Cardiac muscle cell (in vitro differentiated cells and primary cell): Measurements from ENCODE around the gene PAX5. TPM values are rescaled to one million over a fixed set of nuclear protein-coding genes. Genes with fewer than 3 reads are reported as not detected.
A peak's percentile ranks its signal among the peaks of the same experiment; 100 is the strongest.

Experiments used
- DNase-seq, 2 donors: peaks; one replicate each; pipeline versions ENCODE4 v3.0.0 to v3.0.0-alpha.2; 2010 to 2017; ENCODE audit warnings: low read depth in 1 of 2, low spot score in 1 of 2
- H3K27ac ChIP-seq: fragments of 200-600 bp; sonication (generic); 2 replicates; pipeline ENCODE4 v1.5.1; 2016
- H3K27me3 ChIP-seq: fragments of 200-600 bp; sonication (generic); 2 replicates; pipeline ENCODE4 v1.6.0; 2016; ENCODE audit warnings: control low read depth
- H3K36me3 ChIP-seq: fragments of 200-600 bp; sonication (generic); 2 replicates; pipeline ENCODE4 v1.5.1; 2016; ENCODE audit warnings: control low read depth
- H3K4me1 ChIP-seq: fragments of 200-600 bp; sonication (generic); 2 replicates; pipeline ENCODE4 v1.8.1; 2017; ENCODE audit warnings: low read depth, mild to moderate bottlenecking, mixed run types
- H3K4me3 ChIP-seq: fragments of 200-600 bp; sonication (generic); 2 replicates; pipeline ENCODE4 v1.5.1; 2016; ENCODE audit warnings: mild to moderate bottlenecking
- H3K9me3 ChIP-seq: fragments of 200-600 bp; sonication (generic); 2 replicates; pipeline ENCODE4 v1.5.1; 2017; ENCODE audit warnings: low read depth, mild to moderate bottlenecking, control low read depth
- polyA plus RNA-seq: library from polyadenylated mRNA; unstranded; fragments of >200 nt; fragmentation: Nextera tagmentation; extraction: Ambion mirVana; gene quantifications from 2 replicates; pipeline ENCODE4 v1.2.1, GENCODE V29; 2016
- total RNA-seq: library from RNA; depleted of rRNA; stranded (reverse); fragments of >200 nt; gene quantifications from 2 replicates; pipeline ENCODE4 v1.2.3, GENCODE V29; 2016
- TF ChIP-seq, protein P1 (sequence below): IDR thresholded peaks from 2 replicates; pipeline ENCODE4 v1.5.1; 2012; ENCODE audit warnings: low read depth, mild to moderate bottlenecking, low read length

PAX5 gene
- total and polyA plus RNA-seq, 2 experiments from 2014 or later = not detected

DNA sequence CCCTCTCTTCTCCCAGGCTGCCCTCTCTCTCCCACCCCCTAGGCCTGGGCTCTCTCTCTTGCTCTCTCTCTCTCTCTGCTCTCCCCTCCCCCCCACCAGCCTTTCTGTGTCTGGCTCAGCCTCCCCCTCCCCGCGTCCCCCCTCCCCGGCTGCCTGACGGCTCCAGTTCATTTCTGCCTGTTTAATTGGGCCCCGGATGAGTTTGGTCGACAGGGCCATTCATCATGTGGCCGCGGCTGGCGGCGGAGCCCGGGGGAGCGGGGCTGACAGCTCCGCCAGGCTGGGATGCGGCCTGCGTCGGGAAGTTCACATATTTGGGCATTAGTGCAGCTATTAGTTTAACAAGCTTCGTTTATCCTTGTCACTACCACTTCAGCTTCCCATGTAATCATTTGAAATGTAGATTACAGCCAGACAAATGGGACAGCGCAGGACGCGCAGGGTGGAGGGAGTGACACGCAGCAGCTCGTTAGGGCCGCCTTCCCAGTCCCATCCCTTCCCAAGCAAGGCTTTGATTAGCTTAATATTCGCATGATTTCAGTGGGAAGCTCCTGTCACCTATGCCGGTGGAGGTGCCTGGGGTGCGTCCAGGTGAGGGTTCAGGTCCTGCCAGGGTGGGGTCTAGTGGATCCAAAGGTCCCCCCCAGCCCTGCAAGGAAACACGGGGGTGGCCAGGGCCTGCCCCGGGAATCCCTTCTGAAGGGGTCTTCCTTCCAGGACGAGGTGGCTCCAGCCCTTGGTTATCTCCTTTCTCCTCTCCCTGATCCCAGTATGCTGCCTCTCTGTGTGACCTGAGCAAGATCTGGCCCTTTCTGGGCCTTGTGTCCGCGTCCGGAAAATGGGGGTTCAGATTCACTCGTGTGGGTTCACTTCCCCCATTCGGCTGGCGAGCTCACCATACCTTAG, 214.8 kb downstream of the PAX5 start:
- TF ChIP-seq, protein P1, sequence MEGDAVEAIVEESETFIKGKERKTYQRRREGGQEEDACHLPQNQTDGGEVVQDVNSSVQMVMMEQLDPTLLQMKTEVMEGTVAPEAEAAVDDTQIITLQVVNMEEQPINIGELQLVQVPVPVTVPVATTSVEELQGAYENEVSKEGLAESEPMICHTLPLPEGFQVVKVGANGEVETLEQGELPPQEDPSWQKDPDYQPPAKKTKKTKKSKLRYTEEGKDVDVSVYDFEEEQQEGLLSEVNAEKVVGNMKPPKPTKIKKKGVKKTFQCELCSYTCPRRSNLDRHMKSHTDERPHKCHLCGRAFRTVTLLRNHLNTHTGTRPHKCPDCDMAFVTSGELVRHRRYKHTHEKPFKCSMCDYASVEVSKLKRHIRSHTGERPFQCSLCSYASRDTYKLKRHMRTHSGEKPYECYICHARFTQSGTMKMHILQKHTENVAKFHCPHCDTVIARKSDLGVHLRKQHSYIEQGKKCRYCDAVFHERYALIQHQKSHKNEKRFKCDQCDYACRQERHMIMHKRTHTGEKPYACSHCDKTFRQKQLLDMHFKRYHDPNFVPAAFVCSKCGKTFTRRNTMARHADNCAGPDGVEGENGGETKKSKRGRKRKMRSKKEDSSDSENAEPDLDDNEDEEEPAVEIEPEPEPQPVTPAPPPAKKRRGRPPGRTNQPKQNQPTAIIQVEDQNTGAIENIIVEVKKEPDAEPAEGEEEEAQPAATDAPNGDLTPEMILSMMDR = no peak
- DNase-seq = peak; percentile 18 to 82
- H3K4me3 ChIP-seq = no peak overlapping the region

DNA sequence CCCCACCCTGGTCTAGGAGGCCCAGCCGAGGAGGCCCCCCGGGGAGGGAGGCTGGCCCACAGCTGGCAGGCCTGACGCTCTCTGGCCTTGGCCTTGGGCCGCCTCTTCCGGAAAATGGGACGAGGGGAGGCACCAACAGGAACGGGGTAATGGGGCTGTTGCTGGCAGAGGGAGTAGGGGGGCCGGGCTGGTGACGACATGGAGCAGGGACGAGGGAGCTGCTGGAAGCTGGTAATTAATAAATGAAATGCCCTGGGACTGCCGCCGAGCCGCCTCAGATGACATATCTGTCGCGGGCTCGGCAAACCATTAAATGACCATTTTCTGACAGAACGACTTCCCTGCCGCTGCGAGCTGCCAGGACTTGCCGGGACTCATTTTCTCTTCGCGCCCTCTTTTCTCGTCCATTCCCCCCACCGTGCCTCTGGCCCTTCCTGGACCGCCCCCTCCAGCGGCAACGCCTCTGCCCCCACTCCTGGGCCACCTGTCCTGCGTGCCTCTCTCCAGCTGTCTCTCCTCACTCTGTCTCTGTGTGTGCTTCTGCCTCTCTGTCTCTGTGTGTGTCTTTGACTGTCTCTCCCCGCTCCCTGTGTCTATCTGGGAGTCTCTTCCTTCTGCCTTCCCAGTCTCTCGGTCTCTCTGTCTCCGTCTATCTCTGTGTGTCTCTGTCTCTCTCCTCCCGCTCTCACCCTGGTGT, 215.7 kb downstream of the PAX5 start:
- Histone ChIP-seq H3K27me3 (no peaks in the 10 kb centered on the region), H3K4me1 (peaks cover 11% of the 10 kb centered on the region), H3K36me3 (no peaks in the 10 kb centered on the region), H3K4me3 (no peak overlapping the region), H3K9me3 (no peaks in the 10 kb centered on the region), H3K27ac (peak overlapping the region; percentile 63)
- peak in 1 of 2 donors; percentile 6 for DNase-seq
- TF ChIP-seq, protein P1 = no peak

More for the DNA sequence above, 214.8 kb downstream of the PAX5 start:
- Histone ChIP-seq H3K9me3 (no peaks in the 10 kb centered on the region), H3K27ac (peak overlapping the region; percentile 63), H3K27me3 (no peaks in the 10 kb centered on the region), H3K36me3 (no peaks in the 10 kb centered on the region), H3K4me1 (peaks cover 11% of the 10 kb centered on the region)

DNA sequence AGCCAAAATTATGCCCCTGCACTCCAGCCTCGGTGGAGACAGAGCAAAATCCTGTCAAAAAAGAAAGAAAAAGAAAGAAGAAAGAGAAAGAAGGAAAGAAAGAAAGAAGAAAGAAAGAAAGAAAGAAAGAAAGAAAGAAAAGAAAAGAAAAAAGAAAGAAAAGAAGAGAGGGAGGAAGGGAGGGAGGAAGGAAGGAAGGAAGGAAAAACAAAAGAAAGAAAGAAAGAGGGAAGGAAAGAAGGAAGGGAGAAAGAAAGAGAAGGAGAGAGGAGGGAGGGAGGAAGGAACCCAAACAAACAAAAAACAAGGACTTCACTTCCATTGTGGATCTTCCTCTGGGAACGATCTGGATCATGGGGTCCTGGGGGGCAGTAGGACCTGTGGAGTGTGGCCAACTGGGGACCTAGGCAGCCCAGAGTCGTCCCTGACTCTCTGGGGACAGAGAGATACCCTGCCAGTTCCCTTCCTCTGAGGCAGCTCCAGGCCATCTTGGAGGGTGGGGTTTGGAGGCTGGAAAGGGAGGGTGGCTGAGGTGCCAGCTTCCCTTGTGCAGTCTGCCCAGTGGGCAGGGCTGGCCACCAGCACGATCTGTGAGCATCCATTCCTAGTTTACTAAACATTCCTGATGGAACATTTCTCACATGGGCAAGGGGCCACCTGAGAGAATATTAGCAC, 216.8 kb downstream of the PAX5 start:
- TF ChIP-seq, protein P1 = no peak
- Histone ChIP-seq H3K27ac (no peak overlapping the region), H3K4me3 (no peak overlapping the region), H3K4me1 (peaks cover 11% of the 10 kb centered on the region), H3K36me3 (no peaks in the 10 kb centered on the region), H3K27me3 (no peaks in the 10 kb centered on the region), H3K9me3 (no peaks in the 10 kb centered on the region)
- DNase-seq = no peak

DNA sequence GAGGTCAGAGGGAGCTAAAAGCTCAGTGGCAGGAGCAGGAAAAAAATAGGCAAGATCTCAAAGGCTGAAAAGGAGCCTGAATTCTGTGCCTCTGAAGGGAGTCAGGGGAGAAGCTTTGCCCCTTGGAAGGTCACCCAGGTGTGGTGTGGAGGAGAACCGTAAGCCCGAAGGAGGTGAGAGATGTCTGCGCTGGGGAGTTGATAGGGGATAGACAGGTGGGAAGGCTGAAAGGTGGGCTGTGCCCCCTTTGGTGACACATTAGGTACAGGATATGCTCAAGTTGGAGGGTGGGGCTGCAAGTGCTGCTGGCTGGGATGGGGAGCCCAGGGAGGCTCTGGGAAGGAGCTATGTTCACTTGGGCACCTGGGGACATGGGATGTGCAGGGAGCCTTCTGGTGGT, 217.7 kb downstream of the PAX5 start:
- Histone ChIP-seq H3K4me1 (peaks cover 11% of the 10 kb centered on the region), H3K27ac (no peak overlapping the region), H3K4me3 (no peak overlapping the region), H3K27me3 (no peaks in the 10 kb centered on the region), H3K36me3 (no peaks in the 10 kb centered on the region), H3K9me3 (no peaks in the 10 kb centered on the region)
- no peak for DNase-seq
- TF ChIP-seq, protein P1 = no peak

DNA sequence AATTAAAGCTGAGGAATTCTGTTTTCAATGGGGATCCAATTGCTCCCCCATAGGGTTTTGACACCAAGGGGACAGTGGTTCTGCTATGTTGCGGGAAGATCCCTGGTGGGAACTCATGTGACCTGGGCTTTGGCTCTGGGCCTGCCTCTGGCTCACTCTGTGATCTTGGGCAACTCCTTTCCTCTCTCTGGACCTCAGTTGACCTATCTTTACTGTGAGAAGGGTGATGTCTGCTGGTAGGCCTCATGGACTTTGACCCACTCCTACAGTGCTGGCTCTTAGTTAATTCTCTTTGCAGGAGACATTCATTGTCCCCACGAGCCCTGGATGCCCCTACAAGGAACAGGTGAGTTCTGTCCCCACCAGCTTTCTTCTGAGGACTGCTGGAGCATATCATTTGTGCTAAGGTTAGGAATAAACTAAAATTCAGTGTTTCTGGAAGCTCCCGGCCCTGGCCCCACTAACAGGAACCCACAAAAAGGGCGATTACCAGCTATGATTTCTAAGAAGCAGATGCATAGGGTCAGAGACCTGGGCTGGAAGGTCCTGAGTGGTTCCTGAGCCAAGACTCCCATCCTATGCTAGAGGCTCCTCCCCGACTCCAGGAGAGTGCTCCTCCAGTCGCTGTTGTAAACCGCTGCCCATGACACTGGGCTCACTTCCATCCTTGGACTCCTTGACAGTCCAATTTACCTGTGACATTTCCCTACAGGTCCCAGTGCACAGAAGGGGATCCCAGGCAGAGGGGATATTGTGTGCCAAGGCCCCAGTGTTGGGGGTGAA, 218.3 kb downstream of the PAX5 start:
- Histone ChIP-seq H3K27ac (no peak overlapping the region), H3K9me3 (no peaks in the 10 kb centered on the region), H3K36me3 (no peaks in the 10 kb centered on the region), H3K4me1 (peaks cover 11% of the 10 kb centered on the region), H3K4me3 (no peak overlapping the region), H3K27me3 (no peaks in the 10 kb centered on the region)
- DNase-seq = peak in 1 of 2 donors; percentile 5
- TF ChIP-seq, protein P1 = no peak
